Stimulated activated CD4-positive, alpha-beta T cell treated with anti-CD3 and anti-CD28 coated beads, Interleukin-4, amount 100 ng/mL, for 48 hours (primary cell): ENCODE data around the gene FCN2.

Experiments used
- DNase-seq, 2 donors: peaks; one replicate each; pipeline ENCODE4 v3.0.0-alpha.2; 2020; ENCODE audit warnings: low read depth in 2 of 2

FCN2 gene

GRCh38 chr9:134909511-134910481 is 29.2 kb downstream of the FCN2 start:
- DNase-seq: no peak

DNA sequence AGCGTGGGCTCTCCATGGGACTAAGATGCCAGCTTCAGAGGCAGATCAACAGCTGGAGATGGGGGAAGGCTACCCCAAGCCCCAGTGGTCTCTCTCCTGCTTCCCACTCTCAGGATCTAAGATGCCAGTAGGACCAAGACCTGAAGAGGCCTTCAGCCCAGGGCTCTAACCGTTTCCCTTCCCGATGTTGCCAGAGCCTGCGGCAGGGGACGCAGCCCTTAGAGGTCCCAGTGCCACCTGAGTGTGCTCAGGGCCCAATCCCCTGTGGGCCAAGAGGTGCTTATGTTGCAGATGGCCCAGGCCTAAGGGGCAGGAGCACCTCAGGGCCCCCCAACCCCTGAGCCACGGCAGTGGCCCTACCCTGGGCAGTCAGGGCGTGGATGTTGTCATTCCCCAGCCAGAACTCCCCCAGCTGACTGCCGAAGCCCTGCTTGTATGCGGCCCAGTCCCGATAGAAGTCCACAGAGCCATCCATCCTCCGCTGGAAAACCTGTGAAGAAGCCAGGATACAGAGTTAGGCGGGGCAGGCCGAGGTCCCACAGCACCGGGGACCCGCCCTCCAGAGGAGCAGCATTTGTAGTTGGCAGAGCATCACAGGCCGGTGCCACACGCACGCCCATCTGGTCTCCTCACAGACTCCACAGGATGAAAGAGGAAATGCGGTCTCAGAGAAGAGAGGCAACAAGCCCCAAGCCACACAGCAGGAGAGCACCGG is 31.7 kb downstream of the FCN2 start:
- DNase-seq: no peak

DNA sequence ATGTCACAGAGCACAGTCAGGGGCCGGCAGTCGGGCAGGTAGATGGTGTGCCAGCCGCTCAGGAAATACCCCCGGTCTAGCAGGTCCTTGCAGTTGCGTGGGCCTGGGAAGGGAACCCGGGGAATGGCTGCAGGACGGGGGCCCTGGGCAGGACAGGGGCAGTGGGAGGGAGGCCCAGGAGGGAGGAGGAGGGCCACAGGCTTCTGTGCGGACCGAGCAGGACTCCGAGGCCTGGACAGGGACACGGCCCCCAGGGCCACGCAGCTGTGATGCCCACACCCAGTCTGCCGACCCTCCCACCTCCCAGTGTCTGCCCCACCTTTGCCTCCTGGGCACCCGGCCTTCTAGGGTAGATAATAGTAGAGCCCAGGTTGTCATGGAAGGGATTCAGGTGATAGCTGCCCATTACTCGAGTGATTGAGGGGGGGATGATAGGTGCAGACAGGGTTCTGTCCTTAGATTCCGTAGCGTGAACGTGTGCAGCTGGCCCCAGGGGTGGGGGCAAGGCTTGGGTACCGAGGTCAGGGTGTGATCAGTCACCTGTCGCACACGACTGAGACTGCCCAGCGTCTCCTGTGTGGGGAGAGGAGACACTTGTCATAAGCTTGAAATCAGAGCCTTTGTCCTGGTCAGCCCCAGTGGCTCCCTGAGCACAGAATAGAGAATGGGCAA is 32.6 kb downstream of the FCN2 start:
- DNase-seq: no peak

GRCh38 chr9:134913713-134914500 is 33.3 kb downstream of the FCN2 start:
- DNase-seq: no peak

GRCh38 chr9:134914501-134914834 is 33.9 kb downstream of the FCN2 start:
- DNase-seq: no peak

DNA sequence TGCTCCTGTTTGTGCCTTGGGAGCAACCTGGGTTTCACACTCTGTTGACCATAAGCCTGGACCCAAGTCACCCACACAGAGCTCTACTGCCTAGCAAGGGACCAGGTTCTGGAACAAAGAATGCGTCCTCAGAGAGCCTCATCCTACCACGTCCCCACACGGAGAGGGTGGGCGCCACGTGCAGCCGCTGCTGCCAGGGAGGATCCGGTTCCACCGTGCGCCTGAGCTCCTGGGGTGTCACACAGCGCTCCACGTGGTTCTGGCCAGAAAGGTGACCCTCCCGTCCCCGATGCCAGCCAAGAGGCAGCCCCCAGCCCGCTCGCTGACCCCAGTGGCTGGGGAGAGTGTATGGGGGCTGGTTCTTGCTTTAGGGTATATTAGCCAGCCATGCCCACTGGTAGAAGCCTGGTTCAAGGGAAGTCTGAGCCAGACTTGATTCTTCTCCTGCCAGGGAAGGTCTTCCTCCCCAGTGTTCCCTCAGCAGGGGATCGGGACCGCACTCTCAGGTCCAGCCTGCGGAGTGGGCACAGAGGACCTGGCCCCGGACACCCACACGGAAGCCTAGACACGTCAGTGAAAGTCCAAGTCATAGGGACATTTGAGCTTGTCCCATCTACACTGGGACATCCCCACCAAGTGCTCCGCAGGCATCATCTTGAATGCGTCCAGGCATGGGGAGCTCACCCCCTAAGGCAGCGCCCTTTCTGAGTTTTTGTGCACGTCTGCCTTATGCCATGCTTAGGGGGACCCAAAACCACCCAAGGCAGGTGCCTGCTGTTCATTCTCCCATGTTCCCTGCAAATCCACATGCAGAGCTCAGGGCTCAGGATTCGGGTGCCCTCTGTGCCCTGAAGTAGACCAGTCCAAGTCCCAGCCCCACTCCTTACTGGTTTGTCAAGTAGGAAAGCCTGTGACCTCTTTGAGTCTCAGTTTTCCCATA is 34.7 kb downstream of the FCN2 start:
- no peak for DNase-seq

DNA sequence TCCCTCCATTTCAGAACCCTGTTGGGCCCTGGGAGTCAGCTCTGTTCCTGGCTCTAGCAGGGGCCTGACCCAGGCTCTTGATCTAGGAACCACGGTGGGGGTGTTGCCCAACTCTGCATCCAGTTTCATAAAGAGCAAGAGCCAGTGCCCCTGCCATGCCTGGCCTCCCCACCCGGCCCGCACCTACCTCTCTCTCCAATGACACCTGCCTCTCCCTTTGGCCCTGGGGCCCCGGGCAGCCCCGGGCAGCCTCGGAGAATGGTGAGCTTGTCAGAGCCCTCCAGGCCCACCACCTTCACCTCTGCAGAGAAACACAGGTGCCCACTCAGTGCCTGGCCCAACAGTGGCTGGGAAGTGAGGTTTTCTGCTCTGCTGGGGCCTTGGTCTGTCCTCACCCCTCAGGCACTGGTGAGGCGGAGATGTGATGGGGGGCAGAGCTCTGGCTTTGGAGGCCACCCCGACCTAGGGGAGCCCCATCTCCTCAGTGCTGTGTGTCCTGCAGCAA is 35.6 kb downstream of the FCN2 start:
- no peak for DNase-seq

DNA sequence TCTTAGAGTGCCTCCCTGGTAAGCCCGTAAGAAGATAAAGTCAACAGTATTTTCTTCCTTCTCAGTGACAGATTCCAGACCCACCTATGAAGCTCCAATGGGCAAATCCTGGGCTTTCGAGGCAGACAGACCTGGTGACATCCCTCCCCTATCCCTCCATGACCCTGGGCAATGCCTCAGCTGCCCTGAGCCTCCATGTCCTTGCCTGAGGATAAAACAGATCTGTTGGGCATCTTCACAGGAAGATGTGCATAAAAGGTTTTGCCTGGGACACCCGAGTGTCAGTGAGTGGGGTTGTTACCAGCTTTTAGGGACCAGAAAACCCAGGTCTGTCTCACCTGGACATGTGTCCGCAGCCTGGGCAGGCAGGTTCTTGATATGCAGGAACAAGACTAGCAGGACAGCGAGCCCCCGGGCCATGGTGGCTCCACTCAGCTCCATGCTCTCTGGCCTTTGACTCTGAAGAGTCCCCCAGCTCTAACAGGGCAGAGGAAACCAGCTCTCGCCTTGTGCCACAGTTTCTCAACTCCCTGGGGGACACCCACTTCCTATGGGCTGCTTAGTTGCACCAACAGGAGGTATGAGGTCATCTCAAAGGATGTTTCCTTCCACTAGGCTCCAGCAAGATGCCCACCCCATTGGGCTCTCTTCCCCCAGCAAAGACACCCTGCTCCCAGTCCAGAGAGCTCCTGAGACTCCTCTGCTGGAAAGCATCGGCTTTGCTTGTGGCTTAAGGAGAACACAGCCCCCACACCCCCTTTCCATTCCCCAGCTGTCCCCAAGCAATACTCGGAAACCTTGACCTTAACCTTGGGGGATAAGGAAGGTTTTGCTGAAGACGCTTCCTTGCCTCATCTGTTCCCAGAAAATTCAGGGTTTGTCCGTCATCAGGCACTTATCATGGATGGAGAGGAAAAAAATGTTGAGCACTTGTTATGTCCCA is 37.1 kb downstream of the FCN2 start, which contains the start of gene FCN1:
Gene FCN1 (minus strand): TSS at position 482 of the 943 bp plus-strand sequence. CDS start 41 bp downstream, at position 441.
- no peak for DNase-seq

- DNase-seq: no peak
Measured at GRCh38 chr9:134918646-134919045, 38.0 kb downstream of the FCN2 start.

DNA sequence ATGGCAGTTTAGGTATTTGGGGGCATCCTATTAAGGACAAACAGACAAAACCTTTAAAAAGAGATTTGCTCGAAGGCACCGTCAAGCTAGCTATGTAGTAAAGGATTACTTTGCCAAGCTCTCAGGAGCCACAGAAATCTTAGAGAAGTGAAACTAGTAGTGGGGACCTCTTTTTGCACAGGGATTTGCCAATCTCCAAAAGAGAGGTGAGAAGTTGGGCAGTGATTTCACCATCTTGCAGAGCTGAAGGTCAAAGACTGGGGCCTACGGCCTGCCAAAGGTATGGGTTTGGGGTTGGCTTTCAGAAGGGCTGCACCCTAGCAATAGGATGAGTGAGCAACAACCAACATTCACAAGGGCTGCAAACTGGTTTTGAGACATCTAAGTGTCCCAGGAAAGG is 38.7 kb downstream of the FCN2 start:
- no peak for DNase-seq

DNA sequence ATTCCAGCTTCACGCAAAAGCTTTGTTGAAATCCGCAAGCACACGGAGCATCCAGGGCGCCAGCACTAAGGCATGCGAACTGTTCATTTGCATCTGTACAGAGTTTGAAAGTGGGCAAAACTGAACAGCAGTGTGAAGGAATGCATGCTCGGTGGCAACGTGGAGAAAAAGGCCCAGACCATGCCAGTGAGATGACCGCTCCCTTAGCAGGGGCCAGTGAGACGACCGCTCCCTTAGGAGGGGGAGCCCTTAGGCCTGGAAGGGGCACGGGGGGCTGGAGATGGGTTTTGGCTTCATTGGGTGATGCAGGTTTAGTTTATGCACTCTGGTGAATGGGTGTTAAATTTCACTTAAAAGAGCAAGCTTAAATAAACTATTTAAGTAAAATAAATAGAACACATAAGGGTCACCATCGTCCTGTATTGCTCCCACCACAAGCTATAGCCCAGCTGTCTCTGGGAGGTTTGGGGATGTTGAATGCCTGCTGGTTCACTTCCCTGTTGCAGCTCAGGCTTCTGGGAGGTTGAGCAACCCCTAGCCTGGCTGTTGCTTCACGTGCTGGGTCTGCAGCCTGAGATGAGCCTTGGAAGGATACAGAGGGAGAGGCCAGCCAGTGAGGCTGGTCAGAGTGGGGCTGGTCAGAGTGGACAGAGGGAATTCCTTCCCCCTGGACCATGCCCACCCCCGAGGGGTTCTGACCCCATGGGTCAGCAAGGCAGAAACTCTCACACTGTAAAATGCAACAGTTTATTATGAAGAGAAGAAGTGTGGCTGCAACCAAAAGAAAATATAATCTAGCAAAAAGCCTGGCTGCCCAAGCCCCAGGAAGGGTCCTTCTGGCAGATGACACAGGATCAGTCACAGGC is 41.7 kb downstream of the FCN2 start:
- no peak for DNase-seq

GRCh38 chr9:134922932-134923240 is 42.3 kb downstream of the FCN2 start:
- no peak for DNase-seq

GRCh38 chr9:134923466-134923865 is 42.9 kb downstream of the FCN2 start:
- DNase-seq: no peak

GRCh38 chr9:134925011-134925511 is 44.5 kb downstream of the FCN2 start:
- DNase-seq: no peak

GRCh38 chr9:134928436-134929192 is 48.0 kb downstream of the FCN2 start:
- no peak for DNase-seq

DNA sequence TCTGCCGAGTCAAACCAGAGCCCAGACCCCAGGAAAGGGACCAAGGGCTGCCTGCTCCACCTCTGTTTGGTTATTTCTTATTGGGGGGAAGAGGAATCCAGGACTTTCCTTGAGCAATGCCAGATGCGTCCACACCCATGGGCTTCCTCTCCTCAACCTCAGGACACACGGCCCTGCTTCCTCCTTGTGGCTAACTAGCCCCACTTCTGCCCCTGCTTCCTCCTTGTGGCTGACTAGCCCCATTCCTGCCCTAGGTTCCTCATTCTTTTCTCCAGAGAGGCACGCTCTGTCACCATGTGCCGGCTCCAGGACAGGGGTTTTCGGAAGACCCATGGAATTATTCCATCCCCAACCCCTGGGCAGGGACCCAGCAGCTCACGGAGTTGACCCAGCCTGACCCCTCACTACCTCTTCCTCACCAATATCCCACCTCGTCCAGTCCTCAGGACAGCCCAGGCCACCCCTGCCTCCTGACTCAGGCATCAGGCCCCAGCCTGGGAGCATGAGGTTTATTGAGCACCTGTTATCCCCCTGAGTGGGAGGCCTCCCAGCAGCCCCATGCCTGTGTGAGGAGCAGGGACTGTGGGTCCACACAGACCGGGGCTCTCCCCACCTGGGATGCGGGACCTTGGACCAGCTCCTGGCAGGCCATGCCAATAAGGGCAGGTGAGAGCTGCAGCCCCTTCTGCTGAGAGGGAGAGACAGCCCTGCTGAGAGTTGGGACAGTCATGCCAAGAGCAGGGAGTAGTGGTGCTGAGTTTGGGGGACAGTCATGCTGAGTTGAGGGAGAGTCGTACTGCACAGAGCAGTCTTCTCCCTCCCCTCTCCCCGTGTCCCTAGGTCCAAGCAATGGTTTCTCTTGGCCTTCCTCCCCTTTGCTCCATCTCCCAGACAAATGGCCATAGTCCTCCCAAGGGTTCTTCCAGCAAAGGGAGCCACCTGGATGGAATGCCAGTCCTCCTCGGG is 48.9 kb downstream of the FCN2 start:
- DNase-seq: no peak
